Activated CD4-positive, alpha-beta memory T cell treated with anti-CD3 and anti-CD28 coated beads for 36 hours (primary cell): ENCODE results near the gene ARID3B. TPM values are rescaled to one million over a fixed set of nuclear protein-coding genes. Genes with fewer than 3 reads are reported as not detected.
A peak's percentile ranks its signal among the peaks of the same experiment; 100 is the strongest.

ENCODE experiments used
- CTCF ChIA-PET: fragments of 350-600 bp; sonication (Branson Sonifier 250); formaldehyde crosslinking; loops from one replicate; lab custom pipeline; 2021; ENCODE audit warnings: antibody characterized with exemption, inconsistent platforms; lab: Charles Lee
- POLR2A ChIA-PET: fragments of 350-600 bp; sonication (Branson Sonifier 250); formaldehyde crosslinking; loops from one replicate; lab custom pipeline; 2021; ENCODE audit warnings: antibody characterized with exemption; lab: Charles Lee
- DNase-seq: peaks from one replicate; pipeline ENCODE4 v3.0.0-alpha.2; 2020
- H3K27ac Mint-ChIP-seq: one replicate; pipeline ENCODE4 v1.8.0; 2021; ENCODE audit warnings: mixed read lengths
- H3K27me3 Mint-ChIP-seq: one replicate; pipeline ENCODE4 v1.8.0; 2021; ENCODE audit warnings: mixed read lengths
- H3K36me3 Mint-ChIP-seq: one replicate; pipeline ENCODE4 v1.8.0; 2021; ENCODE audit warnings: mixed read lengths
- H3K4me1 Mint-ChIP-seq: one replicate; pipeline ENCODE4 v1.8.0; 2021; ENCODE audit warnings: low read depth, mixed read lengths
- H3K4me3 Mint-ChIP-seq: one replicate; pipeline ENCODE4 v1.8.0; 2021; ENCODE audit warnings: mild to moderate bottlenecking, mixed read lengths
- H3K9me3 Mint-ChIP-seq: one replicate; pipeline ENCODE4 v1.8.0; 2021; ENCODE audit warnings: mixed read lengths
- intact Hi-C: fragments of 100-400 bp; cut with micrococcal nuclease; formaldehyde crosslinking; loops from one replicate; pipeline ENCODE4 v1.15.1; 2023
- total RNA-seq, 2 experiments: library from RNA; stranded (reverse); gene quantifications; one replicate each; pipeline ENCODE4 v1.2.3, GENCODE V29; 2021

The ARID3B gene
- total RNA-seq, 2 experiments from 2014 or later, result 27.3 to 28.6 TPM

DNA sequence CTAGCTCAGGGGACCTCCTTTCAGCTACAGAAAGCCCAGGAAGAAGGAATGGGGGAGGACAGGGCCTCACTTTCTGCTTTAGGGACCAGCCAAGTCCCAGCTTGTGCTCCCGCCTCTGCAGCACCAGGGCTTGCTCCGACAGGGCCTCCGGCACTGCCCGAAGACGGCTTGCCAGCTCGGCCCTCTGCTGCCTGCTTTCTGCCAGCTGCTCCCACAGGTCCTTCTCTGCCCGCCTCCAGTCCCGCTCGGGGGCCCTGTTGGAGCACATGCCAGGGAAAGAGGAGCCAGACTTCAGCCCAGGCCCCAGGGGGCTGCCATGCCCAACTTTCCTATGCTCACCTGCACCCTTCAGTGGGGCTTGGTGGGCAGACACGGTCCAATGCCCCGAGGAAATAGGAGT is 70.3 kb downstream of the ARID3B start:
- DNase-seq, result no peak
- no peaks in the 10 kb centered on the region for H3K9me3 Mint-ChIP-seq
- no peaks in the 10 kb centered on the region for H3K36me3 Mint-ChIP-seq
- no peaks in the 10 kb centered on the region for H3K27me3 Mint-ChIP-seq
- ChIA-PET CTCF (interaction anchor here (1.0 to 15.5 kb wide), 2 partner anchors 10 to 22 kb away, joined by 3 to 214 read pairs; no protein-coding TSS in a partner anchor), POLR2A (no interaction called here)
- intact Hi-C loops, result no loop called here
- H3K27ac Mint-ChIP-seq, result no peak overlapping the region
- H3K4me1 Mint-ChIP-seq, result no peaks in the 10 kb centered on the region
- H3K4me3 Mint-ChIP-seq, result no peak overlapping the region

GRCh38 chr15:74611834-74612233 is 70.8 kb downstream of the ARID3B start:
- CTCF ChIA-PET, result interaction anchor here (1.0 to 15.5 kb wide), 3 partner anchors 10 to 67 kb away, joined by 4 to 214 read pairs (median 6); no protein-coding TSS in a partner anchor
- intact Hi-C loops, result no loop called here
- no peaks in the 10 kb centered on the region for H3K9me3 Mint-ChIP-seq
- POLR2A ChIA-PET, result no interaction called here
- no peak overlapping the region for H3K4me3 Mint-ChIP-seq
- H3K27me3 Mint-ChIP-seq, result no peaks in the 10 kb centered on the region
- H3K4me1 Mint-ChIP-seq, result peaks cover 5% of the 10 kb centered on the region
- no peak overlapping the region for H3K27ac Mint-ChIP-seq
- H3K36me3 Mint-ChIP-seq, result no peaks in the 10 kb centered on the region
- DNase-seq, result no peak

DNA sequence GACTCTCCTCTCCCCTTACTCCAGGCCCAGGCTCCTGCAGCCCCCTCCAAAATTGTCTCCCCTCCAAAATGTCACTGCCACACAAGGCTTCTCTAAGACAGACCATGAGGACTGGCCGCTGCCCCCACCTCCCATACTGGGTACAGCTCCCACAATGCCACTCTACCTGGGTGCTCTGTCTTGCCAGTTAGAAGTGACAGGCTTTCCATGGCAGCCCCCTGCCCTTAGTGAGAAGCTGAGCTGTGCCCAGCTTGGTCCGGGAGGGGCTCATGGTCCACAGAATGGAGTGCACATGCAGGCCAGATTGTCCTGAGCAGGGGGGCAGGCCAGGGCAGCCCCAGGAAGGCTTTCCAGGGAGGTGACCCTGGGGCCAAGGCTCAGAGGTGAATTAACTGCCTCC is 71.7 kb downstream of the ARID3B start:
- Mint-ChIP-seq H3K4me1 (peaks cover 13% of the 10 kb centered on the region), H3K27me3 (no peaks in the 10 kb centered on the region), H3K9me3 (no peaks in the 10 kb centered on the region), H3K4me3 (no peak overlapping the region), H3K36me3 (no peaks in the 10 kb centered on the region), H3K27ac (no peak overlapping the region)
- ChIA-PET POLR2A (interaction anchor here (0.7 to 4.9 kb wide), 3 partner anchors 9 to 72 kb away, joined by 3 to 33 read pairs (median 6); partner anchors contain the start of gene ARID3B), CTCF (interaction anchor here (1.0 to 15.5 kb wide), 4 partner anchors 8 to 68 kb away, joined by 4 to 214 read pairs (median 6); no protein-coding TSS in a partner anchor)
- DNase-seq, result no peak
- intact Hi-C loops, result no loop called here

- H3K36me3 Mint-ChIP-seq, result no peaks in the 10 kb centered on the region
- intact Hi-C loops, result no loop called here
- no peaks in the 10 kb centered on the region for H3K27me3 Mint-ChIP-seq
- peak; percentile 21 for DNase-seq
- peak overlapping the region; percentile 91 for H3K4me3 Mint-ChIP-seq
- ChIA-PET POLR2A (interaction anchor here (0.6 to 4.9 kb wide), 7 partner anchors 10 to 152 kb away, joined by 3 to 33 read pairs (median 8); partner anchors contain the start of genes ARID3B and UBL7), CTCF (interaction anchor here (0.6 to 15.5 kb wide), 9 partner anchors 8 to 239 kb away, joined by 3 to 214 read pairs (median 4); no protein-coding TSS in a partner anchor)
- peak overlapping the region; percentile 33 for H3K27ac Mint-ChIP-seq
- no peaks in the 10 kb centered on the region for H3K9me3 Mint-ChIP-seq
- peaks cover 20% of the 10 kb centered on the region for H3K4me1 Mint-ChIP-seq
These were observed 72.3 kb downstream of the ARID3B start for GRCh38 chr15:74613089-74613952.

DNA sequence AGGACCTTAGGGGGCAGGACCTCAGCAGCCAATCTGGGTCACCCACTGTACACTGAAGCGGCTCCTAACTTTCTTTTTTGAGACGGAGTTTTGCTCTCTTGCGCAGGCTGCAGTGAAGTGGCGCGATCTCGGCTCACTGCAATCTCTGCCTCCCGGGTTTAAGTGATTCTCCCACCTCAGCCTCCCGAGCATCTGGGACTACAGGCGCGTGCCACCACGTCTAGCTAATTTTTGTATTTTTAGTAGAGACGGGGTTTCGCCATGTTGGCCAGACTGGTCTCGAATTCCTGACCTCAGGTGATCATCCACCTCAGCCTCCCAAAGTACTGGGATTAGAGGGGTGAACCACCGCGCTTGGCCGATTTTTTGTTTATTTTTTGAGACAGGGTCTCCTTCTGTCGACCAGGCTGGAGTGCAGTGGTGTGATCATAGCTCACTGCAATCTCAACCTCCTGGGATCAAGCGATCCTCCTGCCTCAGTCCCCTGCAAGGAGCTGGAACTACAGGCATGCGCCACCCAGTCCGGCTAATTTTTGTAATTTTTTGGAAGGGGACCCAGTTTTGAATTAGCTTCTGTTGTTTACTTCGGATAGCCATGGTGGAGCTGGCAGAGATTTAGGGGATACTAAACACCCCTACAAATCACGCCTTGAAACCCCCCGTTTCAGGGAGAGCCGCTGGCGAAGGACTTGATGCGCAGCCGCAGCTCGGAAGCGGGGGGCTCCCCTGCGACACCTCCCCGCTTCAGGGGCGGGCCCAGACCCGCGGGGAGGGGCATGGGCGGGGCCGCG is 73.1 kb downstream of the ARID3B start:
- ChIA-PET CTCF (interaction anchor here (0.6 to 15.5 kb wide), 10 partner anchors 7 to 242 kb away, joined by 3 to 214 read pairs (median 4); no protein-coding TSS in a partner anchor), POLR2A (interaction anchor here (1.8 to 4.9 kb wide), 5 partner anchors 11 to 153 kb away, joined by 8 to 33 read pairs (median 15); partner anchors contain the start of genes ARID3B and UBL7)

DNA sequence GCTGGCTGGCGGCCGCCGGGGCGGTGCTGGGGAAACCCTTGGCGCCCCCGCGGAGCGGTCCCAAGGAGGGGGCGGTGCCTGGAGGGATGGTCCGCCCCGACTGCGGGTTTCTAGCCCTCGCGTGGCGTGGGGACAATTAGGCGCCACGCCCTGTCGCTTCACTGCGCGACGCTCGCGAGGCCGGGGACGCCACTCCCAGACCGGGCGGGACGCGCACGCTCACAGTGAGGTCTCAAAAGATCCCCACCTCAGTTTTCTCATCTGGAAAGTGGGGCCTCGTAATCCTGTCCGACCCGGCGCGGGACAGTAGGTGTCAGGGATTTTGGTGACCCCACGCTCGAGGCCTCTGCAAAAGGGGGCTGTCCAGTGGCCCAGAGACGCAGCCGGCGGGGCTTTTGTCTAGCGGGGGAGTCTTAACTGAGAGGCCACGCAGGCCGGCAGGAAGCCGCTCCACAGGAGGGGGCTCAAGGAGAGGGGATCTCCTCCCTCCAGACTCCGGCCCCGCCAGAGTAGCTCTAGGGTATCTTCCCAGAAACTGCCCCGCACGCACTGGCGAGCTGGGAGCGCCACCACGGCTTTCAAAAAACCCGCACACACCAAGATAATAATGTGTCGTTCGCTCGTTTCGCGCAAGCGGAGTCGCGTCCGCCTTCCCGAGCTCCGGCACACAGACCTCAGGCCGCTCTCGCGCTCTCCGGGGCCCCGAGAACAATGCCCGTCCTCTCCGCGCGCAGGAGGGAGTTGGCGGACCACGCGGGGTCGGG is 73.9 kb downstream of the ARID3B start:
- peak overlapping the region; percentile 91 for H3K4me3 Mint-ChIP-seq
- peak overlapping the region; percentile 94 for H3K27ac Mint-ChIP-seq
- peaks cover 30% of the 10 kb centered on the region for H3K4me1 Mint-ChIP-seq
- H3K36me3 Mint-ChIP-seq, result peaks cover 3% of the 10 kb centered on the region
- ChIA-PET CTCF (interaction anchor here (1.3 to 15.5 kb wide), 4 partner anchors 18 to 242 kb away, joined by 4 to 214 read pairs (median 48); no protein-coding TSS in a partner anchor), POLR2A (interaction anchor here (0.7 to 4.9 kb wide), 12 partner anchors 11 to 241 kb away, joined by 3 to 33 read pairs (median 4); partner anchors contain the start of genes ARID3B, CYP1A1, UBL7 and ULK3)
- no peaks in the 10 kb centered on the region for H3K9me3 Mint-ChIP-seq
- no peaks in the 10 kb centered on the region for H3K27me3 Mint-ChIP-seq
- DNase-seq, result peak; percentile 89
- intact Hi-C loops, result loop anchor here (1.0 to 2.0 kb wide), 3 partner anchors 73 to 836 kb away; partner anchors contain the start of genes SIN3A and UBL7

More for the DNA sequence above, 73.1 kb downstream of the ARID3B start:
- intact Hi-C loops, result loop anchor here (1.0 to 2.0 kb wide), 3 partner anchors 72 to 837 kb away; partner anchors contain the start of genes SIN3A and UBL7
- no peaks in the 10 kb centered on the region for H3K9me3 Mint-ChIP-seq
- no peak for DNase-seq
- peaks cover 26% of the 10 kb centered on the region for H3K4me1 Mint-ChIP-seq
- peak overlapping the region; percentile 91 for H3K4me3 Mint-ChIP-seq
- H3K27ac Mint-ChIP-seq, result peak overlapping the region; percentile 54
- no peaks in the 10 kb centered on the region for H3K36me3 Mint-ChIP-seq
- no peaks in the 10 kb centered on the region for H3K27me3 Mint-ChIP-seq

DNA sequence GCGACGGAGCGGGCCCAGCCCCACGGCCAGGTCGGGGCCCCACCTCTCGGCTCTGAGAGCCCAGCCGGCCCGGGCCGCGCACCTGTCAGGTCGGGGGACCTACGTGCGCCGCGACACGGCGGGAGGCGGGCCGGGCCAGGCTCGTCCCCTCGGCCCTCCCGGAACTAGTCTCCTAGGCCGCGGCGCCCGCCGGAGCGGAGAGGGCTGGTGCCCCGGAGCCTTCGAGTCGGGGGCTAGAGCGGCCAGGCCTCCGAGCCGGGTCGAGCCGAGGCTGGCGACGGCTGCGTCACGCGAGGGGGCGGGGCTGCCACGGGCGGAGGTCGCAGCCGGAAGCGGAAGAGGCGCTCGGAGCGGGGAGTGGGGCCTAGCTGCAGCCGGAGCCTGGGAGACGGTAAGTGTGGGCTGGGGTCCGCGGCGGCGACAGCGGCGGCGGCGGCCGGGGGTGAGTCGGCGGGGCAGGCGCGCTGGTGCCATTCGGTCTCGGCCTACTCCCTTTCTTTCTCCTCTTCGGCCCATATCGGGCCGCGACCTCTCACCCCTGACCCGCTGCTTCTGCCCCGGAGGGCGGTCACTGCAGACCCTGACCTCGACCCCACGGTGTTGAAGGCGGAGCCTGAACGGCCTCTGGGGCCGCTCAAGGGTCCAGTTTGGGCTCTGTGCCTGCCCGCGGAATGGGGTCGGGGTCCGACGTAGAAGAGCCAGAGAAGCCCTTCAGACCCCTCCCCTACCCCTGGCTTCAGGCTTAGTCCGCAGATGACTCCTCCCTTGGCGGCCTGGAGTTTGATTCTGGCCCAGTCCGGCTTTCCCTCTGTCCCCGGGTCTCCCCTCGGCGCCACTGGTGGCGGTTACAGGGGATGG is 74.7 kb downstream of the ARID3B start, which contains the start of gene CLK3:
CLK3 (plus strand) TSS at position 329 of the 858 bp plus-strand sequence. CDS start 3,361 bp downstream, outside the sequence.
- Mint-ChIP-seq H3K4me1 (peaks cover 35% of the 10 kb centered on the region), H3K36me3 (peaks cover 11% of the 10 kb centered on the region), H3K27me3 (no peaks in the 10 kb centered on the region), H3K9me3 (no peaks in the 10 kb centered on the region), H3K27ac (peak within 1 kb of the TSS; percentile 94), H3K4me3 (peak within 1 kb of the TSS; percentile 91)
- ChIA-PET POLR2A (interaction anchor here (0.9 to 4.9 kb wide), 11 partner anchors 11 to 241 kb away, joined by 3 to 33 read pairs (median 4); partner anchors contain the start of genes ARID3B, CYP1A1, UBL7 and ULK3), CTCF (interaction anchor here (1.1 to 15.5 kb wide), 9 partner anchors 11 to 243 kb away, joined by 3 to 214 read pairs (median 6); partner anchors contain the start of gene CSK)
- peak; percentile 97 for DNase-seq
- intact Hi-C loops, result loop anchor here (2.0 kb wide), 3 partner anchors 155 to 835 kb away; partner anchors contain the start of genes SIN3A and UBL7

DNA sequence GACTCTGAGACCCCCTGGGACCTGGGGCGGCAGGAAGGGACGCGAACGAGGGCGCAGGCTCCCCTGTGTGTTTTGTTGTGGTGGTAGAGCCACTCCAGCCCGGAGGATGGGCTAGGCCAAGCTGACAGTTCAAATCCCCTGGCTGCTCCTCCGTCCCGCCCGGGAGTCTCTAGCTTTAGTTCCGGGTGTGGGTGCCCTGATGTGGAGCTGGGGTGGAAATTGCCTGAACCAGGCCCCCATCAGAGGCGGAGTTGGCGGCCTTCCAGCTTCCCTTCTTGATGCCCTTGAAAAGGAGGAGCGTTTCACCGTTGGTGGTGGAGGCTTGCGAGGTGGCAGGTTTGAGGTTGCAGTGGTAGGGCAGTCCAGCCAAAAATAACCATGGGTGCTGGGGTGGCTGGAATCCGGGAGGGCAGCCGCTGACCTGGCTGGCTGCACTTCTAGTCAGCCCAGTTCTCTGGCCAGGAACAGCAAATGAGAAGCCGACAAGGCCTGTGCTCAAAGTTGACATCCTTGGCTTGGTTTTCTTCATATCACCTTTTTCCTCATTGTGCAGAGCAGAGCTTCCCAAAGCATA is 75.4 kb downstream of the ARID3B start:
- H3K27ac Mint-ChIP-seq, result peak overlapping the region; percentile 94
- intact Hi-C loops, result loop anchor here (2.0 kb wide), 1 partner anchor 242 kb away; no protein-coding TSS in a partner anchor
- H3K36me3 Mint-ChIP-seq, result peaks cover 17% of the 10 kb centered on the region
- H3K27me3 Mint-ChIP-seq, result no peaks in the 10 kb centered on the region
- H3K9me3 Mint-ChIP-seq, result no peaks in the 10 kb centered on the region
- H3K4me3 Mint-ChIP-seq, result peak overlapping the region; percentile 91
- CTCF ChIA-PET, result interaction anchor here (0.5 to 15.5 kb wide), 15 partner anchors 10 to 285 kb away, joined by 3 to 214 read pairs (median 5); partner anchors contain the start of gene CSK
- POLR2A ChIA-PET, result interaction anchor here (0.9 to 4.9 kb wide), 7 partner anchors 11 to 165 kb away, joined by 3 to 33 read pairs (median 6); partner anchors contain the start of genes ARID3B and CYP1A1
- DNase-seq, result peak; percentile 75
- peaks cover 42% of the 10 kb centered on the region for H3K4me1 Mint-ChIP-seq

- Mint-ChIP-seq H3K27ac (peak overlapping the region; percentile 94), H3K27me3 (no peaks in the 10 kb centered on the region), H3K9me3 (no peaks in the 10 kb centered on the region), H3K36me3 (peaks cover 22% of the 10 kb centered on the region), H3K4me3 (peak overlapping the region; percentile 91), H3K4me1 (peaks cover 44% of the 10 kb centered on the region)
- intact Hi-C loops, result loop anchor here (2.0 kb wide), 1 partner anchor 242 kb away; no protein-coding TSS in a partner anchor
- no peak for DNase-seq
- CTCF ChIA-PET, result interaction anchor here (0.6 to 15.5 kb wide), 14 partner anchors 10 to 285 kb away, joined by 3 to 214 read pairs (median 5); partner anchors contain the start of gene CSK
- POLR2A ChIA-PET, result interaction anchor here (1.6 to 4.9 kb wide), 3 partner anchors 15 to 76 kb away, joined by 6 to 33 read pairs (median 16); partner anchors contain the start of gene ARID3B
These were observed 76.0 kb downstream of the ARID3B start for GRCh38 chr15:74616996-74617395.
